Pancreas (tissue), 10 donors: ENCODE measurements around the gene ASIC5. TPM values are rescaled to one million over a fixed set of nuclear protein-coding genes. Genes with fewer than 3 reads are reported as not detected.

Source experiments
- ATAC-seq, 4 donors: fragments of 200-7000 bp; cut with Tn5 transposase; one replicate each; pipeline versions ENCODE4 v1.8.0 to v1.9.1; 2020; ENCODE audit warnings: mild to moderate bottlenecking in 4 of 4, moderate library complexity in 4 of 4
- DNase-seq, 6 donors: peaks; one replicate each; pipeline ENCODE4 v3.0.0-alpha.2; 2020
- FAIRE-seq: peaks from 2 replicates; lab custom pipeline; 2012; peaks lifted over from hg19 to GRCh38; lab: Jason Lieb, UNC
- H3K27ac ChIP-seq, 4 donors: fragments of 200-600 bp; sonication (generic); 1 replicate in 3 of 4; 2 replicates in 1 of 4; pipeline versions ENCODE4 v1.5.0 to v1.8.0; 2020
- H3K27me3 ChIP-seq, 4 donors: fragments of 200-600 bp; one replicate each; pipeline ENCODE4 v1.8.0; 2021
- H3K36me3 ChIP-seq, 3 donors: fragments of 200-600 bp; sonication (generic) in 1 of 3; one replicate each; pipeline versions ENCODE4 v1.5.0 to v1.8.0; 2020 to 2021
- H3K4me1 ChIP-seq, 3 donors: fragments of 200-600 bp; one replicate each; pipeline ENCODE4 v1.8.0; 2021
- H3K4me3 ChIP-seq, 4 donors: fragments of 200-600 bp; sonication (generic) in 2 of 4; one replicate each; pipeline versions ENCODE4 v1.5.0 to v1.8.0; 2020 to 2021
- H3K9me3 ChIP-seq, 4 donors: fragments of 200-600 bp; one replicate each; pipeline ENCODE4 v1.8.0; 2021
- WGBS, 2 donors: extraction: QIAGEN DNeasy Blood & Tissue Kit; methylation state at CpG; one replicate each; pipeline ENCODE4 v1.1.7; 2013; 5-methylcytosine and 5-hydroxymethylcytosine counted together
- intact Hi-C, 3 donors: fragments of 100-400 bp; cut with DNase I; formaldehyde crosslinking; loops; one replicate each; pipeline versions ENCODE4 v1.11.1 to v1.14.2; 2022
- polyA plus RNA-seq, 2 donors: library from polyadenylated mRNA; stranded (reverse); fragments of 200-250 nt; gene quantifications; one replicate each; pipeline ENCODE4 v1.2.3, GENCODE V29; 2013
- total RNA-seq, 6 donors: library from RNA; stranded (reverse); fragmentation: NEBNext Ultra II Directional in 4 of 6; extraction: Animal tissue kit (Norgen Biotek cat#: 25700) in 4 of 6; gene quantifications; one replicate each; pipeline versions ENCODE4 v1.2.1 to v1.2.4, GENCODE V29; 2021 to 2023
- TF ChIP-seq, protein P1 (sequence below), 4 donors: fragments of 200-600 bp; sonication (generic) in 3 of 4; IDR thresholded peaks; one replicate each; pipeline versions ENCODE4 v1.5.0 to v1.8.0; 2021; ENCODE audit warnings: antibody characterized with exemption in 4 of 4
- donor health status: healthy with polysubstance abuse.
- donor health status: DM: no; HTN: no; CAD: no; lungs with moderate emphysema.
- donor health status: DM: no; HTN: no; CAD: no.
- donor health status: control.
- donor health status: control.
- donor health status: Bipolar disorder and iron deficiency.
- donor health status: DM: yes; HTN: yes; CAD: no.
- donor health status: DM: no; HTN: no; CAD: no.
- donor health status: DM: no; HTN: no; CAD: no.
- donor health status: DM: yes; HTN: yes; CAD: no.

Gene ASIC5
- total and polyA plus RNA-seq, 8 donors: not detected

DNA sequence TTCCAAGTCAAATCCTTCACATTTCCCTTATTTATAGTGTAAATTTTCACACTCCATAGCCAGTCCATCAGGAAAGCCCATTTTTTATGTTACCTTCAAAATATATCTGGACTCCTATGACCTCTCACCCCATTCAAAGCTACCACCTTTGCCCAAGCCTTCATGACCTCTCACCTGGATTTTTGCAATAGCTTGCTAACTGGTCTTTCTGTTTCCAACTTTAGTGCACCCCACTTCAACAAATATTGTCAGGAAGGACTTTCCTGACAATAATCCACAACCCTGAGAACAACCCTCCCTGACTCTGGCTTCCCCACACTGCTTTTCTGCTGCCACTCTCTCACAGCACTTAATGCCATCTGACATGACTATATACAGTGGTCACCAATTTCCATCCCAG lies 33.4 kb downstream of the ASIC5 start:
- TF ChIP-seq, protein P1, sequence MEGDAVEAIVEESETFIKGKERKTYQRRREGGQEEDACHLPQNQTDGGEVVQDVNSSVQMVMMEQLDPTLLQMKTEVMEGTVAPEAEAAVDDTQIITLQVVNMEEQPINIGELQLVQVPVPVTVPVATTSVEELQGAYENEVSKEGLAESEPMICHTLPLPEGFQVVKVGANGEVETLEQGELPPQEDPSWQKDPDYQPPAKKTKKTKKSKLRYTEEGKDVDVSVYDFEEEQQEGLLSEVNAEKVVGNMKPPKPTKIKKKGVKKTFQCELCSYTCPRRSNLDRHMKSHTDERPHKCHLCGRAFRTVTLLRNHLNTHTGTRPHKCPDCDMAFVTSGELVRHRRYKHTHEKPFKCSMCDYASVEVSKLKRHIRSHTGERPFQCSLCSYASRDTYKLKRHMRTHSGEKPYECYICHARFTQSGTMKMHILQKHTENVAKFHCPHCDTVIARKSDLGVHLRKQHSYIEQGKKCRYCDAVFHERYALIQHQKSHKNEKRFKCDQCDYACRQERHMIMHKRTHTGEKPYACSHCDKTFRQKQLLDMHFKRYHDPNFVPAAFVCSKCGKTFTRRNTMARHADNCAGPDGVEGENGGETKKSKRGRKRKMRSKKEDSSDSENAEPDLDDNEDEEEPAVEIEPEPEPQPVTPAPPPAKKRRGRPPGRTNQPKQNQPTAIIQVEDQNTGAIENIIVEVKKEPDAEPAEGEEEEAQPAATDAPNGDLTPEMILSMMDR (IDR thresholded peaks at IDR 0.05): no peak
- no peak for ATAC-seq
- no peaks in the 10 kb centered on the region for H3K27me3 ChIP-seq
- H3K27ac ChIP-seq: no peak overlapping the region
- intact Hi-C loops: no loop called here
- H3K36me3 ChIP-seq: no peaks in the 10 kb centered on the region
- no peak for FAIRE-seq
- DNase-seq: no peak
- H3K4me3 ChIP-seq: no peak overlapping the region
- H3K4me1 ChIP-seq: no peaks in the 10 kb centered on the region
- peaks cover 0 to 4% (median 0%) of the 10 kb centered on the region in 4 donors for H3K9me3 ChIP-seq

- WGBS, 2 donors: 83 to 88% methylated on average over 3 of the region's 3 CpGs
Observed at GRCh38 chr4:155828628-155829027, 37.4 kb downstream of the ASIC5 start.

DNA sequence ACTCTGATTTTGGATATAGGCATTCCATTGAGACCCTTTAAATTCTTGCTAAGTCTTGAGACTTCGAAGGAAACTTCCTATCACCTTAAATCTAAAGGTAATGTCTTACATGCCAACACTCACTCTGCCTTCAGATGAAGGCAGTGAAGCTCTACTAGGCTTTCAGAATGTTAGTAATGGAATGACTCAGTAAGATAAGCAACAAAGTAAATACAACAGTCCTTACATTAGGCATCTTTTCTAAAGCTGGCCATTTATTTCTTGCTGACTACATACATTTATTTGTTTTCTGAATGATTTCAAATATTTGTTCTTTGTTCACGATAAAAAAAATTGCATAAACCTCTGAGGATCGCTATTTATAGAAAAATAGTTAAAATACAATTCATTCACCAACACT lies 43.5 kb downstream of the ASIC5 start:
- H3K4me3 ChIP-seq: no peak overlapping the region
- H3K4me1 ChIP-seq: no peaks in the 10 kb centered on the region
- DNase-seq: no peak
- H3K9me3 ChIP-seq: no peaks in the 10 kb centered on the region
- WGBS, 2 donors: 11 to 22% methylated on average over 3 of the region's 3 CpGs
- no peak for ATAC-seq
- no peaks in the 10 kb centered on the region for H3K36me3 ChIP-seq
- H3K27me3 ChIP-seq: no peaks in the 10 kb centered on the region
- intact Hi-C loops: loop anchor here in 1 of 3 donors (10.0 kb wide), 1 partner anchor 122 kb away; no protein-coding TSS in a partner anchor
- TF ChIP-seq, protein P1 (IDR thresholded peaks at IDR 0.05): no peak
- no peak overlapping the region for H3K27ac ChIP-seq
- FAIRE-seq: no peak

More at GRCh38 chr4:155828628-155829027, 37.4 kb downstream of the ASIC5 start:
- no peak overlapping the region for H3K4me3 ChIP-seq
- H3K27me3 ChIP-seq: no peaks in the 10 kb centered on the region
- FAIRE-seq (no peak), ATAC-seq (no peak), DNase-seq (no peak)
- no peak overlapping the region for H3K27ac ChIP-seq
- intact Hi-C loops: loop anchor here in 1 of 3 donors (10.0 kb wide), 1 partner anchor 116 kb away; no protein-coding TSS in a partner anchor
- no peaks in the 10 kb centered on the region for H3K36me3 ChIP-seq
- TF ChIP-seq, protein P1 (IDR thresholded peaks at IDR 0.05): no peak
- peaks cover 0 to 4% (median 0%) of the 10 kb centered on the region in 4 donors for H3K9me3 ChIP-seq
- no peaks in the 10 kb centered on the region for H3K4me1 ChIP-seq

- Histone ChIP-seq H3K4me3 (no peak overlapping the region), H3K27ac (no peak overlapping the region), H3K4me1 (no peaks in the 10 kb centered on the region), H3K9me3 (no peaks in the 10 kb centered on the region), H3K36me3 (no peaks in the 10 kb centered on the region), H3K27me3 (no peaks in the 10 kb centered on the region)
- 77 to 85% methylated on average over 4 of the region's 4 CpGs for WGBS, 2 donors
- DNase-seq (no peak), FAIRE-seq (no peak), ATAC-seq (no peak)
- TF ChIP-seq, protein P1 (IDR thresholded peaks at IDR 0.05): no peak
- intact Hi-C loops: loop anchor here in 1 of 3 donors (10.0 kb wide), 1 partner anchor 124 kb away; no protein-coding TSS in a partner anchor
Observed at GRCh38 chr4:155820887-155821518, 45.1 kb downstream of the ASIC5 start.

DNA sequence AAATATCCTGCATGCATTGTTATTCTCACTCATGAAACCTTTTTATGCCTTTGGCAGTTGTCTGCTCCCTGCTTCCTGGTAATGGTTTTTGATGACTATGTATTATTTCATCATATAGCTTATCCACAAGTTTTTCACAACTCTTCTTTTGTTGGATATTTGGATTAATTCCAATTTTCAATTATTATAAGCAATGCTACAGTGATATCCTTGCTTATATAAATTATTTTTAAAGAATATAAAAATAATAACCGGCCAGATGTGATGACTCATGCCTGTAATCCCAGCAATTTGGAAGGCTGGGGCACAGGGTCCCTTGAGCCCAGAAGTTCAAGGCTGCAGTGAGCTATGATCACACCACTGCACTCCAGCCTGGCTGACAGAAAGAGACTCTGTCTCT lies 47.0 kb downstream of the ASIC5 start:
- WGBS, 2 donors: 61 to 79% methylated on average over 1 of the region's 1 CpG
- TF ChIP-seq, protein P1 (IDR thresholded peaks at IDR 0.05): no peak
- no peak overlapping the region for H3K4me3 ChIP-seq
- no peaks in the 10 kb centered on the region for H3K36me3 ChIP-seq
- no peaks in the 10 kb centered on the region for H3K9me3 ChIP-seq
- intact Hi-C loops: no loop called here
- no peak overlapping the region for H3K27ac ChIP-seq
- no peaks in the 10 kb centered on the region for H3K4me1 ChIP-seq
- DNase-seq (no peak), FAIRE-seq (no peak), ATAC-seq (no peak)
- H3K27me3 ChIP-seq: no peaks in the 10 kb centered on the region
